Lung (tissue), 13 donors: Measurements from ENCODE around the gene SLC10A1. TPM values are rescaled to one million over a fixed set of nuclear protein-coding genes. Genes with fewer than 3 reads are reported as not detected.
A peak's percentile ranks its signal among the peaks of the same experiment; 100 is the strongest.

Experiments
- ATAC-seq: fragments of 200-7000 bp; cut with Tn5 transposase; one replicate; pipeline ENCODE4 v1.9.1; 2020; ENCODE audit warnings: moderate number of reproducible peaks; ENCODE audit not compliant: insufficient read depth, low FRiP score
- DNase-seq, 3 donors: peaks; one replicate each; pipeline ENCODE4 v3.0.0-alpha.2; 2013 to 2017
- H3K27ac ChIP-seq, 2 donors: one replicate each; pipeline ENCODE4 v1.5.1; 2013; ENCODE audit warnings: mild to moderate bottlenecking in 2 of 2, moderate library complexity in 2 of 2, control low read depth in 1 of 2, inconsistent platforms in 1 of 2, low read depth in 1 of 2, low read length in 1 of 2
- H3K27me3 ChIP-seq, 3 donors: one replicate each; pipeline ENCODE4 v1.5.1; 2013; ENCODE audit warnings: low read length in 2 of 3; ENCODE audit not compliant: control insufficient read depth in 3 of 3, insufficient read depth in 3 of 3
- H3K36me3 ChIP-seq, 4 donors: one replicate each; pipeline ENCODE4 v1.5.1; 2013; ENCODE audit warnings: low read length in 4 of 4, mild to moderate bottlenecking in 1 of 4, moderate library complexity in 1 of 4; ENCODE audit not compliant: control insufficient read depth in 4 of 4, insufficient read depth in 4 of 4
- H3K4me1 ChIP-seq, 5 donors: one replicate each; pipeline ENCODE4 v1.5.1; 2013; ENCODE audit warnings: low read length in 5 of 5, mild to moderate bottlenecking in 2 of 5, moderate library complexity in 1 of 5; ENCODE audit not compliant: control insufficient read depth in 5 of 5, insufficient read depth in 5 of 5
- H3K4me3 ChIP-seq: one replicate; pipeline ENCODE4 v1.5.1; 2013; ENCODE audit warnings: mild to moderate bottlenecking, control low read depth, moderate library complexity
- H3K9ac ChIP-seq, 2 donors: one replicate each; pipeline ENCODE4 v1.5.1; 2013; ENCODE audit warnings: low read length in 2 of 2, control low read depth in 1 of 2; ENCODE audit not compliant: insufficient read depth in 1 of 2
- H3K9me3 ChIP-seq, 4 donors: one replicate each; pipeline ENCODE4 v1.5.1; 2013; ENCODE audit warnings: low read length in 3 of 4, mild to moderate bottlenecking in 1 of 4, moderate library complexity in 1 of 4; ENCODE audit not compliant: control insufficient read depth in 4 of 4, insufficient read depth in 3 of 4
- CTCF ChIP-seq: IDR thresholded peaks from 2 replicates; pipeline ENCODE4 v1.5.1; 2012; ENCODE audit warnings: mild to moderate bottlenecking; ENCODE audit errors: control extremely low read depth, extremely low read depth
- WGBS, 2 donors: extraction: QIAGEN DNeasy Blood & Tissue Kit; methylation state at CpG; one replicate each; pipeline ENCODE4 v1.1.7; 2013; 5-methylcytosine and 5-hydroxymethylcytosine counted together
- polyA plus RNA-seq, 2 donors: library from polyadenylated mRNA; stranded (reverse); fragments of 200-250 nt; gene quantifications; one replicate each; pipeline ENCODE4 v1.2.1, GENCODE V29; 2013
- small RNA-seq: library from RNA; depleted of rRNA; stranded (forward); fragments of <200 nt; gene quantifications from one replicate; pipeline ENCODE3, GENCODE V24; 2014; ENCODE audit warnings: low replicate concordance
- total RNA-seq, 2 donors: library from RNA; depleted of rRNA in 1 of 2; stranded (reverse); fragments of >200 nt in 1 of 2; gene quantifications; one replicate each; pipeline ENCODE4 v1.2.1, GENCODE V29; 2014 to 2021
- donor health status: control.
- donor health status: control.
- donor health status: Bipolar disorder and iron deficiency.
- donor health status: healthy.
- donor health status: DM: yes; HTN: yes; CAD: no.

SLC10A1 gene
- total and polyA plus RNA-seq, 4 donors: not detected

- TF ChIP-seq CTCF: no peak
- ATAC-seq (no peak), DNase-seq (no peak)
- Histone ChIP-seq H3K36me3 (no peaks in the 10 kb centered on the region), H3K9ac (no peak overlapping the region), H3K9me3 (no peaks in the 10 kb centered on the region), H3K27ac (no peak overlapping the region), H3K27me3 (no peaks in the 10 kb centered on the region), H3K4me3 (no peak overlapping the region), H3K4me1 (peaks cover 0 to 6% (median 0%) of the 10 kb centered on the region in 5 donors)
- WGBS, 2 donors: 88 to 89% methylated on average over 4 of the region's 4 CpGs
These were observed 69.2 kb downstream of the SLC10A1 start for GRCh38 chr14:69727860-69728259.

GRCh38 chr14:69726761-69727511 is 70.1 kb downstream of the SLC10A1 start:
- peak overlapping the region; percentile 15 to 52 for H3K27ac ChIP-seq
- ATAC-seq (peak; percentile 95), DNase-seq (peak; percentile 76 to 82 (median 81))
- no peak overlapping the region for H3K9ac ChIP-seq
- H3K9me3 ChIP-seq: no peaks in the 10 kb centered on the region
- H3K36me3 ChIP-seq: no peaks in the 10 kb centered on the region
- no peaks in the 10 kb centered on the region for H3K27me3 ChIP-seq
- peaks cover 0 to 6% (median 0%) of the 10 kb centered on the region in 5 donors for H3K4me1 ChIP-seq
- WGBS, 2 donors: 4 to 8% methylated on average over 50 to 51 of the region's 51 CpGs
- peak; percentile 89 for TF ChIP-seq CTCF
- H3K4me3 ChIP-seq: no peak overlapping the region

Small RNA genes lying within 50 kb of the gene (small RNA-seq; reads per million reads assigned to genes)
- not detected for gene RF00614

Other genes with a start within 250 kb of the SLC10A1 start
- gene CCDC177, start 222.4 kb downstream of the SLC10A1 start, total RNA-seq: not detected
- gene CCDC177, start 222.4 kb downstream of the SLC10A1 start, polyA plus RNA-seq: under 1 TPM in 1 of 2 donors, not detected in 1; 0.01 TPM
- gene SUSD6, start 185.6 kb downstream of the SLC10A1 start, total RNA-seq: 10 to 100 TPM; 51.3 to 75.1 TPM
- gene SUSD6, start 185.6 kb downstream of the SLC10A1 start, polyA plus RNA-seq: 10 to 100 TPM; 16.0 to 70.7 TPM
- 100 to 1,000 TPM; 224 to 419 TPM for gene SRSF5, start 30.1 kb downstream of the SLC10A1 start, total RNA-seq
- gene SRSF5, start 30.1 kb downstream of the SLC10A1 start, polyA plus RNA-seq: 100 to 1,000 TPM; 239 to 334 TPM
- gene SMOC1, start 82.2 kb upstream of the SLC10A1 start, total RNA-seq: 1 to 10 TPM; 1.5 to 1.9 TPM
- gene SMOC1, start 82.2 kb upstream of the SLC10A1 start, polyA plus RNA-seq: under 1 TPM; 0.52 to 0.57 TPM